ENCODE results near the gene BCAS3.

BCAS3 gene

DNA sequence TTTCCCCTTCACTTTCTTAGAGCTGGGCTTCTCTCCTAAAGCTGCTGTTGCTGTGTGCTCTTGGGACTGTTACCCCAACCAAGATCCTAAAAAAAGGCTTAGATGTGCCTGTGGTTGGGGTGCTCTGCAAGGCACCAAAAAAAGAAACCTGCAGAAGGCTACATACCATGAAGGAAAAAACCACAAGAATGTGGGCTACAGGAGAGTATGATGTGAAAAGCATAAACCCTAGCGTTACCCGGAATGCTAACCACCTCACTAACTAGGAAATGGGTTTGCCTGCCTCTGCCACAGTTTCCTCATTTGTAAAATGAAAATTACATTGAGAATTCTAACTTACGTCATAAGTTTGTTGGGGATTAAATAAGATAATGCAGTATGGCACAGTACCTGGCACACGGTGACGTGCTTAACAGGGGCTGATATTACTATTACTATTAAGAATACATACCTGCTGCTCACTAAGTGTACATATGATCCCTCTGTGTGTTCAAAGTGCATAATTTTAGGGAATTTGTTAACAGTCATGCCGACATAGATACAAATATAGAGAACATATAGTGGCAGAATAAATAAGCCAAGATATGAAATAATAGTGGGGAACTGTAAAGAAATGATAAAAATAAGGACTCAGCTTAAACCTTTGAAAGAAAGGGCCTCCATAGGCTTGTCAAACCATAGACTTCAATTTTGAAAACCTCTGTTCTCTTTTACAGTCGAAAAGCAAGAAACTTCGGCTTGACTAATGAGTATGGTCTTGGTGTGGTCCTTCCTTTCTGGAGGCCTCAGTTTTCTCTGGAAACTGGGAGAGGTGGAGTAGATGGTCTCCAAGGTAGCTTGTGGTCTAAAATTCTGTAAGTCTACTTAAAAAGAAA, 544.2 kb downstream of the BCAS3 start:
- Histone ChIP-seq H3K27ac (ENCODE audit: low read depth, low read length) (no peak overlapping the region), H3K4me3 (ENCODE audit: low read length) (no peak overlapping the region), H3K9me3 (ENCODE audit: control insufficient read depth, insufficient read depth, low read length) (no peaks in the 10 kb centered on the region), H3K4me2 (ENCODE audit: low read length) (no peak overlapping the region), H3K36me3 (ENCODE audit: control insufficient read depth, low read length) (no peaks in the 10 kb centered on the region), H3K27me3 (ENCODE audit: control insufficient read depth, low read length) (peaks cover 5% of the 10 kb centered on the region; the same call in 1 of the 2 replicates), H3F3A (ENCODE audit: control insufficient read depth, insufficient read depth) (no peaks in the 10 kb centered on the region), H4K20me1 (ENCODE audit: control insufficient read depth, insufficient read depth, low read depth, low read length) (no peaks in the 10 kb centered on the region), H3K4me1 (ENCODE audit: control insufficient read depth, low read length) (no peaks in the 10 kb centered on the region), H3K9me2 (replicated peaks; ENCODE audit: control insufficient read depth, low read length) (no peaks in the 10 kb centered on the region), H3K79me2 (ENCODE audit: control insufficient read depth, low read length) (no peaks in the 10 kb centered on the region)
- TF ChIP-seq EZH2phosphoT487 (IDR thresholded peaks at IDR 0.05; ENCODE audit: borderline replicate concordance, low read length) (no peak), CTCF (IDR thresholded peaks at IDR 0.05; ENCODE audit: low read depth, low read length, poor library complexity, severe bottlenecking) (no peak)

DNA sequence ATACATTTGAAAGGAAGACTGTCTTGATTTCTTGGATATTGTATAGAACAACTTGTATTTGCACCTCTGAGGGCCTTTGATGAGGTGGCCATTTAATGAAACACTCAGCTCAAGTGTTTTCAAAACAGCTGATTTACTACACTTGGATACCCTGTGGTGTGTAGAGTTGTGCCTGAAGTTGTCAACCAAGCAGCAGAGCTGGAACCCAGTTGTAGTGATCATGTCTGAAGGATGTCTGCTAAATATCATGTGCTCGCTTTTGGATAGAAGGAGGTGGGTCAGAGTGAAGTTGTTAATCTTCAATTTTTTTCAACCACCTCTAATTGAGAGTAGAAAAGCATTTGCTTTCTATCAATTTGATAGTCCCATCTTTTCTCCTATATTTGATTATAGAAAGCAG, 546.1 kb downstream of the BCAS3 start:
- no peaks in the 10 kb centered on the region for H3F3A ChIP-seq (ENCODE audit: control insufficient read depth, insufficient read depth)
- H3K79me2 ChIP-seq (ENCODE audit: control insufficient read depth, low read length), result no peaks in the 10 kb centered on the region
- no peak overlapping the region for H3K4me2 ChIP-seq (ENCODE audit: low read length)
- no peaks in the 10 kb centered on the region for H4K20me1 ChIP-seq (ENCODE audit: control insufficient read depth, insufficient read depth, low read depth, low read length)
- H3K9me2 ChIP-seq (replicated peaks; ENCODE audit: control insufficient read depth, low read length), result no peaks in the 10 kb centered on the region
- H3K36me3 ChIP-seq (ENCODE audit: control insufficient read depth, low read length), result no peaks in the 10 kb centered on the region
- TF ChIP-seq CTCF (IDR thresholded peaks at IDR 0.05; ENCODE audit: low read depth, low read length, poor library complexity, severe bottlenecking) (no peak), EZH2phosphoT487 (IDR thresholded peaks at IDR 0.05; ENCODE audit: borderline replicate concordance, low read length) (no peak)
- no peaks in the 10 kb centered on the region for H3K4me1 ChIP-seq (ENCODE audit: control insufficient read depth, low read length)
- H3K27me3 ChIP-seq (ENCODE audit: control insufficient read depth, low read length), result peaks cover 5% of the 10 kb centered on the region; the same call in 1 of the 2 replicates
- H3K9me3 ChIP-seq (ENCODE audit: control insufficient read depth, insufficient read depth, low read length), result no peaks in the 10 kb centered on the region
- H3K4me3 ChIP-seq (ENCODE audit: low read length), result no peak overlapping the region
- no peak overlapping the region for H3K27ac ChIP-seq (ENCODE audit: low read depth, low read length)

- H3K9me2 ChIP-seq (replicated peaks; ENCODE audit: control insufficient read depth, low read length), result no peaks in the 10 kb centered on the region
- H3K27me3 ChIP-seq (ENCODE audit: control insufficient read depth, low read length), result peaks cover 5% of the 10 kb centered on the region; the same call in 1 of the 2 replicates
- H3K27ac ChIP-seq (ENCODE audit: low read depth, low read length), result no peak overlapping the region
- no peaks in the 10 kb centered on the region for H3K79me2 ChIP-seq (ENCODE audit: control insufficient read depth, low read length)
- no peaks in the 10 kb centered on the region for H4K20me1 ChIP-seq (ENCODE audit: control insufficient read depth, insufficient read depth, low read depth, low read length)
- no peaks in the 10 kb centered on the region for H3K4me1 ChIP-seq (ENCODE audit: control insufficient read depth, low read length)
- H3K9me3 ChIP-seq (ENCODE audit: control insufficient read depth, insufficient read depth, low read length), result no peaks in the 10 kb centered on the region
- no peaks in the 10 kb centered on the region for H3K36me3 ChIP-seq (ENCODE audit: control insufficient read depth, low read length)
- H3F3A ChIP-seq (ENCODE audit: control insufficient read depth, insufficient read depth), result no peaks in the 10 kb centered on the region
- no peak overlapping the region for H3K4me2 ChIP-seq (ENCODE audit: low read length)
- TF ChIP-seq CTCF (IDR thresholded peaks at IDR 0.05; ENCODE audit: low read depth, low read length, poor library complexity, severe bottlenecking) (no peak), EZH2phosphoT487 (IDR thresholded peaks at IDR 0.05; ENCODE audit: borderline replicate concordance, low read length) (no peak)
- no peak overlapping the region for H3K4me3 ChIP-seq (ENCODE audit: low read length)
Observed at GRCh38 chr17:61225178-61225882, 547.7 kb downstream of the BCAS3 start.

All from DOHH2 (cell line).